ENCODE results near the gene P2RY11.

The P2RY11 gene

DNA sequence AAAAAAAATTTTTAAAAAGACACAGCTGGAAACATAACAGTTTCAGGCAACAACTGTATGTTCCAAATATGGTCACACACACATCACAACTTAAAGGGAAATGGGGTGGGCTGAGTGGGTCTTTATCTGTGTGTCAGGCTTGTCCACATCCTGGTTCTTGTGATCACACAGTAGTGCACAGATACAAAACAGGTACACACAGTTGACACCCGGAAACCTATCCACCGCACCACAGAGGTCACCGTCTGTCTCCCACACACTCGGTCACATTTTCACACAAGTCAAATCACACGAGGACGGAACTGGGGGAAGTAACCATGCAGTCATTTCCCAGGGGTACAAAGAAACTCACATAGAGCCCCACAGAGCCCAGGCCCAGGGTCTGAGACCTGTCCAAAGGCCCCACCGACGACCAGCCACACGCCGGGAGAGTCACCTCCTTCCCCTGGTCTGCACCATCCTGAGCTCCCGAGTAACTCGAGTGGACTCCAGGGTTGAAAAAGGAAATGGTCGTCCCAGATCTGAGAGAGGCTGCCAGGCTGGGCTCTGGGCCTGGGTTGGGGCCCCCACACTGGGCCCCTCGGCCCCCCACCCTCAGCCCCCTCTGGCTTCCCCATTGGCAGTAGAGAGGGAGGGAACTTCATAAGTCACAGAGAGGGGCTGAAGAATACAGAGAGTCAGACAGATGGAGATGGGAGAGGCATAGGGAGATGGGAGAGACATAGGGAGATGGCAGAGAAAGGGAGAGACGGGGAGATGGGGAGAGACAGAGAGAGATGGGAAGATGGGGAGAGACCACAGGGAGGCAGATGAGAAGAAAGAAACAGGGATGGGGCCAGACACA, 6.6 kb upstream of the P2RY11 start:
- peaks cover 5% of the 10 kb centered on the region for H3K4me1 ChIP-seq
- H3K27me3 ChIP-seq (ENCODE audit: control insufficient read depth, insufficient read depth, low read length), result no peaks in the 10 kb centered on the region
- peak overlapping the region; percentile 60 for H2AFZ ChIP-seq
- no peak overlapping the region for H3K4me3 ChIP-seq (ENCODE audit: low read depth, low read length)
- H3K9me3 ChIP-seq (ENCODE audit: control insufficient read depth, low read length), result no peaks in the 10 kb centered on the region
- H3K79me2 ChIP-seq, result no peaks in the 10 kb centered on the region
- no peak overlapping the region for H3K9ac ChIP-seq
- H3K36me3 ChIP-seq (ENCODE audit: control insufficient read depth, insufficient read depth, low read length), result no peaks in the 10 kb centered on the region
- peak overlapping the region; percentile 11 for H3K27ac ChIP-seq
- TF ChIP-seq, protein P1, sequence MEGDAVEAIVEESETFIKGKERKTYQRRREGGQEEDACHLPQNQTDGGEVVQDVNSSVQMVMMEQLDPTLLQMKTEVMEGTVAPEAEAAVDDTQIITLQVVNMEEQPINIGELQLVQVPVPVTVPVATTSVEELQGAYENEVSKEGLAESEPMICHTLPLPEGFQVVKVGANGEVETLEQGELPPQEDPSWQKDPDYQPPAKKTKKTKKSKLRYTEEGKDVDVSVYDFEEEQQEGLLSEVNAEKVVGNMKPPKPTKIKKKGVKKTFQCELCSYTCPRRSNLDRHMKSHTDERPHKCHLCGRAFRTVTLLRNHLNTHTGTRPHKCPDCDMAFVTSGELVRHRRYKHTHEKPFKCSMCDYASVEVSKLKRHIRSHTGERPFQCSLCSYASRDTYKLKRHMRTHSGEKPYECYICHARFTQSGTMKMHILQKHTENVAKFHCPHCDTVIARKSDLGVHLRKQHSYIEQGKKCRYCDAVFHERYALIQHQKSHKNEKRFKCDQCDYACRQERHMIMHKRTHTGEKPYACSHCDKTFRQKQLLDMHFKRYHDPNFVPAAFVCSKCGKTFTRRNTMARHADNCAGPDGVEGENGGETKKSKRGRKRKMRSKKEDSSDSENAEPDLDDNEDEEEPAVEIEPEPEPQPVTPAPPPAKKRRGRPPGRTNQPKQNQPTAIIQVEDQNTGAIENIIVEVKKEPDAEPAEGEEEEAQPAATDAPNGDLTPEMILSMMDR (IDR thresholded peaks at IDR 0.05), result no peak
- no peak overlapping the region for H3K4me2 ChIP-seq (ENCODE audit: low read length)

GRCh38 chr19:10105509-10106099, 5.9 kb upstream of the P2RY11 start:
- Histone ChIP-seq H3K27me3 (ENCODE audit: control insufficient read depth, insufficient read depth, low read length) (no peaks in the 10 kb centered on the region), H3K36me3 (ENCODE audit: control insufficient read depth, insufficient read depth, low read length) (no peaks in the 10 kb centered on the region), H3K4me1 (peaks cover 5% of the 10 kb centered on the region), H3K9ac (no peak overlapping the region), H3K27ac (peak overlapping the region; percentile 43), H3K4me3 (ENCODE audit: low read depth, low read length) (peak overlapping the region; percentile 2), H3K4me2 (ENCODE audit: low read length) (peak overlapping the region; percentile 8), H3K79me2 (no peaks in the 10 kb centered on the region), H2AFZ (peak overlapping the region; percentile 60), H3K9me3 (ENCODE audit: control insufficient read depth, low read length) (no peaks in the 10 kb centered on the region)
- TF ChIP-seq, protein P1 (IDR thresholded peaks at IDR 0.05), result no peak

DNA sequence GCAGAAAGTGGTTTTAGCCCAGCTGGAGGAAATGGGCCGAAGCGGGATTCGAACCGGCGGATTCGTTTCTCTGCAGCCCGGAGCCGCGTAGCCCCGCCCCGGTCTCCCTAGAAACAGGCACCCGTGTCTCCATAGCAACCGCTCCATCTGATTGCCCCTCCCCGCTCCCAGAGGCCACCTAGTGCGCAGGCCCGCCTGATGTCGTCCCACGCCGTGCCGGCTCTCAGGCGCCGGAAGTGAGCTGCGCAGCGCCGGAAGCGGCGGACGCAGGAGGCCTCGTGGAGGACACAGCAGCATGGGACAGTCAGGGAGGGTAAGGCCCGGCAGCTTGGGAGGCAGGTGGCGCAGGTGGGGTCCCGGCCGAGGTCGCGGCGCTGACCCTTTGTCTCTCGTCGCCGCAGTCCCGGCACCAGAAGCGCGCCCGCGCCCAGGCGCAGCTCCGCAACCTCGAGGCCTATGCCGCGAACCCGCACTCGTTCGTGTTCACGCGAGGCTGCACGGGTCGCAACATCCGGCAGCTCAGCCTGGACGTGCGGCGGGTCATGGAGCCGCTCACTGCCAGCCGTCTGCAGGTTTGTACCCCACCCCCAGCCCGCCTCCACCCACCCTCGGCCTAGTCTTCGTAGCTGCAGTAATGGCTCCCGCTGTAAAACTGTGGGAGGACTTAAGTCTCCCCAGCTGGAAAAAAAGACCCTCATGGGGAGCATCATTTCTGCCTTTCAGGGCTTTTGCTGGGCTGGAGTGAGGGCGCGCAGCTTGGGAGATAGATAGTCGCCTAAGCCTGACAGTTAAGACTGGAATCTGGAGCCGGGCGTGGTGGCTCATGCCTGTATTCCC, 5.2 kb upstream of the P2RY11 start, which contains the start of gene PPAN:
TSS of gene PPAN (plus strand) at position 263 of the 837 bp plus-strand sequence. CDS start at position 296, 33 bp downstream.
- Histone ChIP-seq H3K4me1 (peaks cover 5% of the 10 kb centered on the region), H3K4me2 (ENCODE audit: low read length) (peak within 1 kb of the TSS; percentile 75), H3K9me3 (ENCODE audit: control insufficient read depth, low read length) (no peaks in the 10 kb centered on the region), H2AFZ (peak within 1 kb of the TSS; percentile 60), H3K27me3 (ENCODE audit: control insufficient read depth, insufficient read depth, low read length) (no peaks in the 10 kb centered on the region), H3K79me2 (no peaks in the 10 kb centered on the region), H3K4me3 (ENCODE audit: low read depth, low read length) (peak within 1 kb of the TSS; percentile 62), H3K27ac (peak within 1 kb of the TSS; percentile 43), H3K36me3 (ENCODE audit: control insufficient read depth, insufficient read depth, low read length) (no peaks in the 10 kb centered on the region), H3K9ac (no peak within 1 kb of the TSS)
- TF ChIP-seq, protein P1 (IDR thresholded peaks at IDR 0.05), result no peak

DNA sequence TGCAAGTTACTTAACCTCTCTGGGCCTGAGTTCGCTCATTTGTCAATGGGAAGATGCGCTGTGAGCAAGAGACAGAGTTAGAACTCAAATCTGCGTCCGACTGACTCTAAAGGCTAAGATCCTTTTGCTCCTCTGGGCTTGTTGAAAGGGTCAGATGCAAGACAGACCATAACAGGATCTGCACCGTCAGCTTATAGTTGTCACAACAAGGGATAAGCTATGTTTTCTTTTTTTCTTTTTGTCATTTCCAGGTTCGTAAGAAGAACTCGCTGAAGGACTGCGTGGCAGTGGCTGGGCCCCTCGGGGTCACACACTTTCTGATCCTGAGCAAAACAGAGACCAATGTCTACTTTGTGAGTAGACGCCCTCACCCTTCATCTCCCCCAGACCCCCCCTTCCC, 4.2 kb upstream of the P2RY11 start:
- no peak overlapping the region for H2AFZ ChIP-seq
- H3K27me3 ChIP-seq (ENCODE audit: control insufficient read depth, insufficient read depth, low read length), result no peaks in the 10 kb centered on the region
- H3K4me2 ChIP-seq (ENCODE audit: low read length), result peak overlapping the region; percentile 75
- H3K27ac ChIP-seq, result no peak overlapping the region
- peak overlapping the region; percentile 62 for H3K4me3 ChIP-seq (ENCODE audit: low read depth, low read length)
- TF ChIP-seq, protein P1 (IDR thresholded peaks at IDR 0.05), result no peak
- H3K79me2 ChIP-seq, result no peaks in the 10 kb centered on the region
- peaks cover 5% of the 10 kb centered on the region for H3K4me1 ChIP-seq
- H3K9me3 ChIP-seq (ENCODE audit: control insufficient read depth, low read length), result no peaks in the 10 kb centered on the region
- H3K9ac ChIP-seq, result no peak overlapping the region
- H3K36me3 ChIP-seq (ENCODE audit: control insufficient read depth, insufficient read depth, low read length), result no peaks in the 10 kb centered on the region
